Urothelium cell line (cell line): ENCODE data around the gene RASGRF2.
"Not testable (repeated sequence)": the region's sequence is repeated elsewhere in the genome, so short reads cannot be mapped to it uniquely, and the experiment has no call there.

ENCODE experiments used
- DNase-seq: peaks from one replicate; pipeline ENCODE4 v3.0.0; 2011; ENCODE audit warnings: low spot score, mixed read lengths
- FAIRE-seq: peaks from 2 replicates; lab custom pipeline; 2011; peaks lifted over from hg19 to GRCh38; lab: Jason Lieb, UNC

RASGRF2 gene

GRCh38 chr5:81067406-81067805, 107.2 kb downstream of the RASGRF2 start:
- DNase-seq (no peak), FAIRE-seq (no peak)

- DNase-seq (no peak), FAIRE-seq (no peak)
These were observed 107.9 kb downstream of the RASGRF2 start for GRCh38 chr5:81068063-81068462.

DNA sequence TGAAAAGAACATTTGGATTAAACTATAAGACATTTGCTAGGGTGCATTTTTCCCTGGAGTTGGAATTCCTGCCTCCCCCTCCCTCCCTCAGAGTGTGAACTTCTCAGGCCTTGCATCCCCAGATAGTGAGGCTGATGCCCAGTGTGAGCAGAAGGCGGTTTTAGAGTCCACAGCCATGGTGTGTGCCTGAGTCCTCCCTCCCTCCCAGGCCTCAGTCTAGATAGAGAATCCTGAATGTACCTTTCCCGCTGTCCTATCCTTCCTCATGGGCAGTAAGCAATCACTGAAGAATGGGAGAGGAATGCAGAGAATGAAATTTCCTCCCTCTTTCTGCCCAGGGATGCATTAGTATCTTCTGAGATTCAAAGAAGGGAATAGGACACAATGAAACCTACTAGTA, 108.5 kb downstream of the RASGRF2 start:
- FAIRE-seq, result no peak
- DNase-seq, result no peak

- FAIRE-seq (no peak), DNase-seq (no peak)
These were observed 109.8 kb downstream of the RASGRF2 start for GRCh38 chr5:81069990-81070389.

DNA sequence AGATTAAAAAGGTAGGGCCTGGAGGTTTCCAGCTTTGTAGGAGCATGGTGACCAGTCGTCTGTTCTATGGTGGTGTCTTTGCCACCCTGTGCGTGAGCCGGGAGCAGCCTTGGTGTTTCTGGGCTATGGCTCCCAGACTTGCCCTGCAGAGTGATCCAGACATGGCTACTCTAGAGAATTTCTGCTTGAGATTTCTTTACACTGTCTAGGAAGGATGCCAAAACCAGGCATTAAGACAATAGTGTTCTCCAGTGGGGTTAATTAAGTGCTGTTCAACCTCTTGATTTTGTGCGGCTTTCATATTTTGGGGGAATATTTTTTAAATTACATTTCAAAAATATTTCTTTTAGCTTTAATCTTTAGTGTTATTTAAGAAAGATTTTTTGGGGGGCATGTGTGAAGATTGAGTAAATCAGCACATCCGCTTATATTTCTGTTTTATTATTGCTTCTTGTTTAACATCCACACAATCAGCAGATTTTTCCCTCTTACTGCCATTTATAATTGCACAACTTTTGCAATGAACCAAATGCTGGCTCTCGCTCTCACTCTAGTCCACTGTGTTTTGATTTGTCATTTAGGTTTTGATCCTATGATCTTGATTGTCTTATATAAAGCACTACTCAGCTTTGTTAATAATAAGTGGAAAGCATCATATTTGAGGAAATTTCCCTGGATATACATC, 110.5 kb downstream of the RASGRF2 start:
- FAIRE-seq (no peak), DNase-seq (no peak)

GRCh38 chr5:81075041-81075440, 114.9 kb downstream of the RASGRF2 start:
- DNase-seq (no peak), FAIRE-seq (no peak)

- DNase-seq (no peak), FAIRE-seq (no peak)
These were observed 116.9 kb downstream of the RASGRF2 start for GRCh38 chr5:81077105-81077504.

- FAIRE-seq (no peak), DNase-seq (no peak)
These were observed 118.8 kb downstream of the RASGRF2 start for GRCh38 chr5:81078930-81079329.

GRCh38 chr5:81080809-81081460, 120.8 kb downstream of the RASGRF2 start:
- no peak for DNase-seq
- FAIRE-seq, result no peak

DNA sequence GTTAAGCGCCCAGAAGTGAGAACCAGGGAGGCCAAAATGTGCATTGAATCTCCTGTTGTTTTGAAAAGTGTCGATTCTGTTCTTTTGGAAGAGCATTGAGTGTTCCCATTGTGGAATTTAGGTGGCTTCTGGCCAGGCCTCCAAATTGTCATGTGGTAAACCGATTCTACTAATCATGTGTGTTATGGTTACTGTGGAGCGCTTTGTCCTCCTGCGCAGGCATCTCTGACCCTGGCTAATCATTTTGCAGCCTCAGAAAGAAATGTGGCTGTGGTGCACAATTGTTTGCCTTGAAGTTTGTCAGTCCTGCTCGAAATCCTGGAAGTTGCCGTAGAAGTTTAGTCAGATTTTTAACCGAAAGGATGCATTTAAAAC, 121.3 kb downstream of the RASGRF2 start:
- no peak for FAIRE-seq

GRCh38 chr5:81086881-81087281, 126.7 kb downstream of the RASGRF2 start:
- no peak for FAIRE-seq
- no peak for DNase-seq

More for the DNA sequence above, 121.3 kb downstream of the RASGRF2 start:
- DNase-seq, result no peak

DNA sequence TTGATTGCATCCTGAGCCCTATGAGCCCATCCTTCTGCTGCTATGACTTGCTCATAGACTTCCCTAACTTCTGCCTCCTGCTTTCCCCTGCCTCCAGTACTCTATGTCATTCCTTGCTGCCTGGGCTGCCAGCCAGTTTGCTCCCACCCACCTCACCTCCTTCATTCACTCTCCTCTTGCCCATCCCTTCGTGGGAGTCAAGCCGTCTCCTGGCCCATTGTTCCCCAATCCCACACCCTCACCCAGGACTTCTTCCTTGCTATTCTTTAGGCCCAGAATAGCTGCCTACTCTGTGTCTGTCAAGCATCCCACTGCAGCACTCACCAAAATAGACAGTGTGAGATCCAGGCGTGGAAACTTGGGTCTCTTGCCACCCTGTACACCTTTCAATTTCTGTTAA, 131.0 kb downstream of the RASGRF2 start:
- DNase-seq (no peak), FAIRE-seq (no peak)

GRCh38 chr5:81093536-81094196, 133.5 kb downstream of the RASGRF2 start:
- FAIRE-seq (no peak), DNase-seq (no peak)

DNA sequence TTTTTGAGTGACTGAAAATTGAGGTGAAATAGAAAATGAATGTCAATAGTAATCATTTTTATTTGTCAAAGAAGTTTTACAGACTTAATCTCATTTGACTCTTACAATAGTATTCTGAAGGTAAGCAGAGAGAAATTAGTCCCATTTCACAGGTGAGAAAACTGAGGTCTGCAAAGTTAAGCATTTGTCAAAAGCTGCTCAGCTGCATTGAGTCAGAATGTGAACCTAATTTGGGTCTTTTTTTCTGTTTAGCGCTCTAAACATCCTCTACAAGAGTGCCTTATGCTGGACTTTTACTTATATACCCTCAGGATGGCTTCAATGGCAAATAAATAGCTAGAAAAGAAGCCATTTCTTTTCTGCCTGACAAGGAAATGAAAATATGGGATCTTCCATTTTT, 135.7 kb downstream of the RASGRF2 start:
- DNase-seq, result no peak
- no peak for FAIRE-seq

- DNase-seq (no peak), FAIRE-seq (no peak)
These were observed 137.6 kb downstream of the RASGRF2 start for GRCh38 chr5:81097713-81098112.

GRCh38 chr5:81105261-81105877, 145.2 kb downstream of the RASGRF2 start:
- DNase-seq, result no peak
- FAIRE-seq, result no peak

DNA sequence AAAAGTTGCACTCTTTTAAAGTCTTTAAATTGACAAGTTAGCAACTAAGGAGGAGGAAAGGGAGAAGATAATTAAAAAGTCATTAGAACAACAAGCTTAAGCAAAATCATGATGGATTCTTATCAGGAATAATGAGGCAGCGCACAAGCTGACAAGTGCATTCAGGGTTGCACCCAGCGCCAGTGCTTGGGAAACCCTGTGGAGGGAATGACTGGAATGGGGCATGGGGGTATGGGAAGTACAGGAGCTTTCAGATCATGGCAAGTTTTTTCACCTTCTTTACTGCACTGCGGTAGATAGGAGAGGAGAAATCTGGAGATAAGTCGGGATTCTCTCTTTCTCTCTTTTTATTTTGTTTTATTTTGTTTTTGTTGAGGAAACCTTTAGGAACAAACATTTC, 155.1 kb downstream of the RASGRF2 start:
- no peak for FAIRE-seq
- DNase-seq, result no peak

- FAIRE-seq (no peak), DNase-seq (no peak)
These were observed 157.4 kb downstream of the RASGRF2 start for GRCh38 chr5:81117566-81117965.

- no peak for FAIRE-seq
These were observed 161.1 kb downstream of the RASGRF2 start for GRCh38 chr5:81121273-81121672.

DNA sequence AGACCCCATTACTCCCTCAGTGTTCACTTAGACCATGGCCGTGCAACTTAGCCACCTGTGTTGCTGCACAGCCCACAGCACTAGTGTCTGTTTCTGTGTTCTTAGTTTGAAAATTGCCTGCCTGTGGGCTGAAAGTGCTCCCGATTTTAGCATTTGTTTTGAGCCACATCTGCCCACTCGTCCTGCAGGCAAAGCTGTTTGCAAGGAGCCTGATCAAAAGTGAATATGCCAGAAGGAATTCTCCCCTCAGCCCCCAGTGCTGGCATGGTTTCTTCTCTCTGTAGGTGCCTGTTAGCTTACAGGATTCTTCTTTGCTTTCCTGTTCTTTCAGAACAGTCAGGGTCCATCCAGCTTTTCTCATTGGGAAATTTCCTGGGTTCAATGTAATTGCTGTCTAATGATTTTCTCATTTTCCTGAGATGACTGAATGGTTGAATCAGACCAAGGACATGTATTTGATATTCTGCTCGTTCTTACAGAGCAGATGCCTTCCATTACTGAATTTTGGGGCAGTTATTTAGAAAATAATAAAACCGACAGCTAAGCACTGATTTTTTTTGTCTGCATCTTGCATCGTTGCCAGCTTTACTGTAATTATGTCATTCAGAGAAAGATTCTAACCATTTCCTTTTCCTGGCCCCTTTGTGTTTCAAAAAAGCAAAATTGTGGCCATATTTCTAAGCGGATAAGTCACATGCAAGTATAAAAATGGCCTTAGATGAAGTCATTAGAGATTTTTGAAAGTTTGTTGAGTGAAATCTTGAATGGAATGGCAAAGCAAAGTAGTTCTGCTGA, 161.9 kb downstream of the RASGRF2 start:
- DNase-seq (no peak), FAIRE-seq (no peak)

More at GRCh38 chr5:81121273-81121672, 161.1 kb downstream of the RASGRF2 start:
- DNase-seq, result no peak

DNA sequence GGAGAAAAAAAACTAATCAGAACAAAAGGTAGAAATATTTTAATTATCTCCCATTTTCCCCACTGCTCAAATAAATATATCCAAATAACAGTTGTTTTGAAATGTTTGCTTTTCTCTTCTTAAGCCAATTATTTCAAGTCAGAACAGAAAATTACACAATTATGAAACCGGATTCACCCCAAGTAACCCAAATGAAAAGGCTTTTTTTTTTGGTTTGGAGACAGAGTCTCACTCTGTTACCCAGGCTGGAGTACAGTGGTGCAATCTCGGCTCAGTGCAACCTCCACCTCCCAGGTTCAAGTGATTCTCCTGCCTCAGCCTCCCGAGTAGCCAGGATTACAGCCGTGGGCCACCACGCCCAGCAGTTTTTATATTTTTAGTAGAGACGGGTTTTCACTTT, 164.5 kb downstream of the RASGRF2 start:
- not testable (repeated sequence) for DNase-seq, FAIRE-seq
